Heart right ventricle (tissue), 16 donors: ENCODE results near the gene SELPLG. TPM values are rescaled to one million over a fixed set of nuclear protein-coding genes. Genes with fewer than 3 reads are reported as not detected.

Experiments used
- ATAC-seq, 8 donors: fragments of 200-7000 bp; cut with Tn5 transposase; one replicate each; pipeline ENCODE4 v1.9.1; 2020; ENCODE audit warnings: mild to moderate bottlenecking in 8 of 8, moderate library complexity in 8 of 8, moderate number of reproducible peaks in 1 of 8
- DNase-seq, 2 donors: peaks; one replicate each; pipeline ENCODE4 v3.0.0-alpha.2; 2020
- H3K27ac ChIP-seq, 10 donors: fragments of 200-600 bp; sonication (generic) in 2 of 10; one replicate each; pipeline versions ENCODE4 v1.5.0 to v1.8.0; 2020 to 2022; ENCODE audit warnings: mild to moderate bottlenecking in 3 of 10
- H3K27me3 ChIP-seq, 7 donors: fragments of 200-600 bp; one replicate each; pipeline ENCODE4 v1.8.0; 2021 to 2022; ENCODE audit warnings: mild to moderate bottlenecking in 2 of 7
- H3K36me3 ChIP-seq, 9 donors: fragments of 200-600 bp; sonication (generic) in 1 of 9; one replicate each; pipeline versions ENCODE4 v1.5.0 to v1.8.0; 2020 to 2022; ENCODE audit warnings: mild to moderate bottlenecking in 2 of 9
- H3K4me1 ChIP-seq, 9 donors: fragments of 200-600 bp; sonication (generic) in 1 of 9; one replicate each; pipeline versions ENCODE4 v1.5.0 to v1.8.0; 2020 to 2022; ENCODE audit warnings: mild to moderate bottlenecking in 4 of 9
- H3K4me3 ChIP-seq, 10 donors: fragments of 200-600 bp; sonication (generic) in 2 of 10; one replicate each; pipeline versions ENCODE4 v1.5.0 to v1.8.0; 2020 to 2022; ENCODE audit warnings: mild to moderate bottlenecking in 7 of 10, moderate library complexity in 2 of 10
- H3K9me3 ChIP-seq, 11 donors: fragments of 200-600 bp in 10 of 11; sonication (generic) in 2 of 11; one replicate each; pipeline versions ENCODE4 v1.5.0 to v1.8.0; 2013 to 2022; ENCODE audit warnings: mild to moderate bottlenecking in 2 of 11, control low read depth in 1 of 11, moderate library complexity in 1 of 11
- WGBS, 2 donors: extraction: QIAGEN DNeasy Blood & Tissue Kit; methylation state at CpG; one replicate each; pipeline ENCODE4 v1.1.7; 2013; ENCODE audit warnings: inconsistent platforms in 1 of 2; 5-methylcytosine and 5-hydroxymethylcytosine counted together
- intact Hi-C, 10 donors: fragments of 100-400 bp; cut with DNase I; formaldehyde crosslinking; loops; one replicate each; pipeline versions ENCODE4 v1.11.1 to v1.14.2; 2022
- polyA plus RNA-seq, 2 donors: library from polyadenylated mRNA; stranded (reverse); fragments of 200-250 nt; gene quantifications; one replicate each; pipeline ENCODE4 v1.2.3, GENCODE V29; 2013
- total RNA-seq, 10 donors: library from RNA; stranded (reverse); fragmentation: NEBNext Ultra II Directional in 3 of 10; extraction: Animal tissue kit (Norgen Biotek cat#: 25700) in 3 of 10; gene quantifications; one replicate each; pipeline versions ENCODE4 v1.2.1 to v1.2.4, GENCODE V29; 2021 to 2023
- TF ChIP-seq, protein P1 (sequence below), 9 donors: fragments of 200-600 bp; sonication (generic) in 2 of 9; IDR thresholded peaks; one replicate each; pipeline versions ENCODE4 v1.5.0 to v1.8.0; 2021 to 2022; ENCODE audit warnings: antibody characterized with exemption in 9 of 9, mild to moderate bottlenecking in 5 of 9, moderate library complexity in 1 of 9
- donor health status: Arrhythmogenic right ventricular cardiomyopathy.
- donor health status: ischemic (EF 13 %, LVEDD 7.1; RV severe dilation, severe dysfunction).
- donor health status: healthy with polysubstance abuse.
- donor health status: DM: no; HTN: yes; CAD: no.
- donor health status: DM: no; HTN: no; CAD: no.
- donor health status: ischemic (EF 25% LVEDD 6.9; RV normal size, moderate dysfunction).
- donor health status: ischemic (EF 25% LVEDD 5.7; RV mildly dilated, moderate dysfunction).
- donor health status: healthy.
- donor health status: DM: yes; HTN: yes; CAD: no.
- donor health status: Ischemic cardiomyopathy.
- donor health status: ischemic (EF 35%, LVEDD 5.7; RV mildly dilated, moderate dysfunction).
- donor health status: nonischemic (EF 11% LVEDD 7.7; RV severe dilation, severe dysfunction).
- donor health status: DM: yes; HTN: yes; CAD: no.
- donor health status: PGD.
- donor health status: ischemic (EF 29% LVEDD 5.4; RV normal size, mild dysfunction).
- donor health status: nonischemic (EF 23%, LVEDD 6.1; RV moderate dilation, normal function).

SELPLG gene
- total and polyA plus RNA-seq, 12 donors, result 0.88 to 17.6 (median 2.4) TPM

DNA sequence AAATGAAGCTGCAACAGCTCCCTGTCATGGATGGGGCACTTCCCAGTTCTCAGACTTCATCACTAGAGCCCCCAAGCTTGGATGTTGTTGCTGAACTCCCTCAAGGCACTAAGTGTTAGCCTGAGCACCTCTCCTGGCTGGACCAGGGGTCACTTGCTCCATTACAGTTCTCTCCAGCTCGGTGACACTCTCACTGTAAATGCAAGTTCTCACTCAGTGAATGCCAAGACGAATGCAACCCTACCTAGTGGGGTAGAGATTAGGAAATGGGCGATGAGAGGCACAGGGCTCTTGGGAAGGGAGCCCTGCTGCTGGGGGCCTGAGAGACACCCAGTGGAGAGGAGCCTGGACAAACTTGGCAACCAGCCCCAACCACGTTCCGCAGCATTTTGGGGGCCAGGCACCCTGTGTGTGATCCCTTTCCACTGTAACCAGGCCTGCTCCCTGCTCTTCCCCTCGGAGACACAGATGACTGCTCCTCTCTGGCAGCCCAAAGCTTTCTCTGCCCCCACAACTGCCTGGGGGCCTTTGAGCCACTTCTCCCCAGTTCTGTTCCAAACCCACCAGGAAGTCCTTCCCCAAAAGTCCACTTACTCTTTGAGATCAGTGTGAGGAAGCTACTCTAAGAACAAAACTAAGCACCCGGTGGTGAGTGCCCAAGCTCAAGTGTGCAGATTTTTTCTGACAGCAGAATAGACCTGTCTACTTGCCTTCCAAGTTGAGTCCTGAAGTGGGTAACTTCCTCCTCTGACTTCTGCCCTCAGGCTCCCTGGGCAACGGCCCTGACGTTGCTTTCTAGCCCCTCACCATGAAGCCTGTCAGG, 8.0 kb upstream of the SELPLG start:
- 43 to 50% methylated on average over 9 of the region's 9 CpGs for WGBS, 2 donors
- TF ChIP-seq, protein P1, sequence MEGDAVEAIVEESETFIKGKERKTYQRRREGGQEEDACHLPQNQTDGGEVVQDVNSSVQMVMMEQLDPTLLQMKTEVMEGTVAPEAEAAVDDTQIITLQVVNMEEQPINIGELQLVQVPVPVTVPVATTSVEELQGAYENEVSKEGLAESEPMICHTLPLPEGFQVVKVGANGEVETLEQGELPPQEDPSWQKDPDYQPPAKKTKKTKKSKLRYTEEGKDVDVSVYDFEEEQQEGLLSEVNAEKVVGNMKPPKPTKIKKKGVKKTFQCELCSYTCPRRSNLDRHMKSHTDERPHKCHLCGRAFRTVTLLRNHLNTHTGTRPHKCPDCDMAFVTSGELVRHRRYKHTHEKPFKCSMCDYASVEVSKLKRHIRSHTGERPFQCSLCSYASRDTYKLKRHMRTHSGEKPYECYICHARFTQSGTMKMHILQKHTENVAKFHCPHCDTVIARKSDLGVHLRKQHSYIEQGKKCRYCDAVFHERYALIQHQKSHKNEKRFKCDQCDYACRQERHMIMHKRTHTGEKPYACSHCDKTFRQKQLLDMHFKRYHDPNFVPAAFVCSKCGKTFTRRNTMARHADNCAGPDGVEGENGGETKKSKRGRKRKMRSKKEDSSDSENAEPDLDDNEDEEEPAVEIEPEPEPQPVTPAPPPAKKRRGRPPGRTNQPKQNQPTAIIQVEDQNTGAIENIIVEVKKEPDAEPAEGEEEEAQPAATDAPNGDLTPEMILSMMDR (IDR thresholded peaks at IDR 0.05), result no peak
- Histone ChIP-seq H3K27me3 (no peaks in the 10 kb centered on the region), H3K4me1 (peaks cover 11 to 87% (median 62%) of the 10 kb centered on the region in 9 donors), H3K27ac (peak overlapping the region in 7 of 10 donors; percentile 17 to 73 (median 47)), H3K4me3 (no peak overlapping the region), H3K36me3 (peaks cover 0 to 27% (median 0%) of the 10 kb centered on the region in 9 donors), H3K9me3 (no peaks in the 10 kb centered on the region)
- intact Hi-C loops, result no loop called here
- DNase-seq (no peak), ATAC-seq (peak in 6 of 8 donors; percentile 7 to 34 (median 8))

DNA sequence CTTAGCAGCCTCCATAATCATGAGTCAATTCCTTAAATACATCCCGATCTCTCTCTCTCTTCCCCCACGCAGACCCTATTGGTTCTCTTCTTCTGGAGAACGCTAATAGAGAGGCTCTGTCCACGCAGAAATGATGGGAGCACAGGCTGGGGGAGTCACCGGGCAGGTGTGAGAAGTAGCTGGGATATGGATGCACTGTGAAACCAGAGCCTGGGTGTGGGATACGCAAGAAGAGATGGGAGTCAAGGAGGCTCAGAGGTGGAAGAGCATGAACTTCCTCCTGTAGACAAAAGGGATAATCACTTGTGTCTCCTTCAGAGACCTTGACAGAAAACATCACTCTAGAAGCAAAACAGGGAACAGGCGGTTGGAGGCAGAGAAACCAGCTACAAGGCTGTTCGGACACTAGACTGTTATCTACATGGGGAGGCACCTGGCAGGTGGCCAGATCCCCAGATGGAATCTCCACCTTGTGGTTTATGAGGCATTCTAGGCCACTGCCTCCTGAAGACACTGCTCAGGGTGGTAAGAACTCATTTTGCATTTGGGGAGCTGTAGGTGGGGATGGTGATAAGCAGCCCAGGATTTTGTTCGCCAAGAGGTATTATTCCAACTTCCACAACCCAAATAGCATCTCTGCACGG, 7.2 kb upstream of the SELPLG start:
- TF ChIP-seq, protein P1 (IDR thresholded peaks at IDR 0.05), result no peak
- peaks cover 11 to 87% (median 68%) of the 10 kb centered on the region in 9 donors for H3K4me1 ChIP-seq
- DNase-seq (no peak), ATAC-seq (no peak)
- no peaks in the 10 kb centered on the region for H3K9me3 ChIP-seq
- no peak overlapping the region for H3K4me3 ChIP-seq
- 65 to 68% methylated on average over 10 of the region's 10 CpGs for WGBS, 2 donors
- intact Hi-C loops, result no loop called here
- peaks cover 0 to 20% (median 0%) of the 10 kb centered on the region in 9 donors for H3K36me3 ChIP-seq
- H3K27me3 ChIP-seq, result no peaks in the 10 kb centered on the region
- H3K27ac ChIP-seq, result peak overlapping the region in 2 of 10 donors; percentile 65 to 73

DNA sequence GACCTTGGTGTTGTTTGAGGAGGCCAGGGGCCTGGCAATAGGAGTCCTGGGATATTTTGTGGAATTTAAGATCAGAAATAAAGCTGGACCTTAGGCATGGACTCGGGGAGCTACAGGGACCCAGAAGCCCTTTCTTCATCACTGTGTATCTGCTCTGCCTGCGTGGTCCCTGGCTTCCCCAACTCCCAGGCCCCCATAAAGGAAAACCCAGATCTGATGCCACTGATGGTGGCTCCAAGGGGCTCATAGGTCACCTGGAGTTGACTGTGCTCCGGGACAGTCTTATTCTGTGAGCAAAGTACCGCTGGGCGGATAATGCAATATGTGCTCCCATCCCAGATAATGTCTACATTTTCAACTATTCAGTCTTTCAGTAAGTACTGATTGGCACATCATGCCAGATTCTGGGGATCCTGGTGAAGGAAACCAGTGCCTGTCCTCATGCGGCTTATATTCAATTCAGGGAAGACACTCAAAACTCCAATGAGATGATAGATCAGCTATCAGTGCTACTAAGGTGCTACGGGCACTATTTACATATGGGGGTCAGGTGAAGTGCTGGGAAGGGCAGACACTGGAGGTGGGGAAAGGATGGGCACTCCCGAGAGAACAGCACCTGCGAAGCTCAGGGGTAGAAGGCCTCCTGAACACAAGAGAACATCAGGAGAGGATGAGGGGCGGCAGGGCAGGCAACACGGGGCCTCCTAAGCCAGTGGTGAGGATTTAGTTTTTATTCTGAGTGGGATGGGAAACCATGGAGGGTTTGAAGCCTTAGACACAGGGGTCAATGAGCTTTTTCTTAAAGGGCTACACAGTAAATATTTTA, 5.5 kb upstream of the SELPLG start:
- no peaks in the 10 kb centered on the region for H3K9me3 ChIP-seq
- TF ChIP-seq, protein P1 (IDR thresholded peaks at IDR 0.05), result no peak
- H3K4me3 ChIP-seq, result no peak overlapping the region
- H3K4me1 ChIP-seq, result peaks cover 11 to 83% (median 64%) of the 10 kb centered on the region in 9 donors
- ATAC-seq (no peak), DNase-seq (no peak)
- H3K27ac ChIP-seq, result peak overlapping the region in 8 of 10 donors; percentile 11 to 73 (median 63)
- peaks cover 0 to 4% (median 0%) of the 10 kb centered on the region in 9 donors for H3K36me3 ChIP-seq
- intact Hi-C loops, result no loop called here
- H3K27me3 ChIP-seq, result no peaks in the 10 kb centered on the region
- WGBS, 2 donors, result 90 to 94% methylated on average over 11 of the region's 11 CpGs
